WTC11 (cell line): ENCODE data around the gene FEM1B. TPM values are rescaled to one million over a fixed set of nuclear protein-coding genes. Genes with fewer than 3 reads are reported as not detected.

Experiments used
- ATF3 ChIP-seq: sonication (generic); formaldehyde crosslinking; conservative IDR thresholded peaks from 2 replicates; pipeline ENCODE4 v1.8.1; 2022; ENCODE audit warnings: mild to moderate bottlenecking, missing genetic modification reagents
- CREB1 ChIP-seq: sonication (generic); formaldehyde crosslinking; IDR thresholded peaks from 2 replicates; pipeline ENCODE4 v1.8.0; 2023; ENCODE audit warnings: mild to moderate bottlenecking, missing genetic modification reagents
- CREM ChIP-seq: sonication (generic); formaldehyde crosslinking; IDR thresholded peaks from 2 replicates; pipeline ENCODE4 v1.8.1; 2022; ENCODE audit warnings: mild to moderate bottlenecking, missing genetic modification reagents, moderate library complexity
- E2F4 ChIP-seq: sonication (generic); formaldehyde crosslinking; IDR thresholded peaks from 2 replicates; pipeline ENCODE4 v1.8.1; 2022; ENCODE audit warnings: low read depth, mild to moderate bottlenecking, moderate library complexity, missing genetic modification reagents, borderline replicate concordance
- FOXK1 ChIP-seq: sonication (generic); formaldehyde crosslinking; IDR thresholded peaks from 2 replicates; pipeline ENCODE4 v1.8.0; 2022; ENCODE audit warnings: mild to moderate bottlenecking, moderate library complexity, missing genetic modification reagents
- FOXP1 ChIP-seq: sonication (generic); formaldehyde crosslinking; IDR thresholded peaks from 2 replicates; pipeline ENCODE4 v1.8.0; 2022; ENCODE audit warnings: missing genetic modification reagents, mild to moderate bottlenecking, moderate library complexity, borderline replicate concordance
- GABPB1 ChIP-seq: sonication (generic); formaldehyde crosslinking; IDR thresholded peaks from 2 replicates; pipeline ENCODE4 v1.8.1; 2023; ENCODE audit warnings: mild to moderate bottlenecking, missing genetic modification reagents
- GRHL2 ChIP-seq: fragments of 250-450 bp; sonication (Bioruptor Pico); IDR thresholded peaks from 2 replicates; pipeline ENCODE4 v1.8.0; 2022; ENCODE audit warnings: mild to moderate bottlenecking, moderate library complexity; ENCODE audit not compliant: insufficient replicate concordance, severe bottlenecking
- KAT7 ChIP-seq: sonication (generic); formaldehyde crosslinking; IDR thresholded peaks from 2 replicates; pipeline ENCODE4 v1.8.1; 2023; ENCODE audit warnings: missing genetic modification reagents, mild to moderate bottlenecking, borderline replicate concordance
- MAX ChIP-seq: sonication (generic); formaldehyde crosslinking; IDR thresholded peaks from 2 replicates; pipeline ENCODE4 v1.8.0; 2022; ENCODE audit warnings: mild to moderate bottlenecking, missing genetic modification reagents
- MYBL2 ChIP-seq: sonication (generic); formaldehyde crosslinking; IDR thresholded peaks from 2 replicates; pipeline ENCODE4 v1.8.1; 2023; ENCODE audit warnings: mild to moderate bottlenecking, moderate library complexity, missing genetic modification reagents
- NFATC4 ChIP-seq: fragments of 250-450 bp; sonication (Bioruptor Pico); IDR thresholded peaks from 2 replicates; pipeline ENCODE4 v1.9.0; 2021; ENCODE audit warnings: mild to moderate bottlenecking
- NR1H2 ChIP-seq: sonication (generic); formaldehyde crosslinking; IDR thresholded peaks from 2 replicates; pipeline ENCODE4 v1.9.0; 2021; ENCODE audit warnings: mild to moderate bottlenecking, moderate library complexity, missing genetic modification reagents
- PREB ChIP-seq: sonication (generic); formaldehyde crosslinking; IDR thresholded peaks from 2 replicates; pipeline ENCODE4 v1.8.1; 2022; ENCODE audit warnings: mild to moderate bottlenecking, missing genetic modification reagents, moderate library complexity, borderline replicate concordance
- RELA ChIP-seq: sonication (generic); formaldehyde crosslinking; IDR thresholded peaks from 2 replicates; pipeline ENCODE4 v1.8.1; 2022; ENCODE audit warnings: missing genetic modification reagents, mild to moderate bottlenecking, borderline replicate concordance
- SP1 ChIP-seq: sonication (generic); formaldehyde crosslinking; conservative IDR thresholded peaks from 2 replicates; pipeline ENCODE4 v1.8.1; 2022; ENCODE audit warnings: missing genetic modification reagents
- TEAD4 ChIP-seq: sonication (generic); formaldehyde crosslinking; IDR thresholded peaks from 2 replicates; pipeline ENCODE4 v1.8.0; 2022; ENCODE audit warnings: mild to moderate bottlenecking, missing genetic modification reagents
- USF1 ChIP-seq: sonication (generic); formaldehyde crosslinking; IDR thresholded peaks from 2 replicates; pipeline ENCODE4 v1.8.0; 2022; ENCODE audit warnings: mild to moderate bottlenecking, missing genetic modification reagents
- ZBTB21 ChIP-seq: sonication (generic); formaldehyde crosslinking; IDR thresholded peaks from 2 replicates; pipeline ENCODE4 v1.8.1; 2023; ENCODE audit warnings: mild to moderate bottlenecking, missing genetic modification reagents, borderline replicate concordance
- ZNF219 ChIP-seq: sonication (generic); formaldehyde crosslinking; IDR thresholded peaks from 2 replicates; pipeline ENCODE4 v1.8.0; 2023; ENCODE audit warnings: missing genetic modification reagents, mild to moderate bottlenecking, borderline replicate concordance
- total RNA-seq: library from RNA; stranded (reverse); gene quantifications from 3 replicates; pipeline ENCODE4 v1.2.3, GENCODE V29; 2021
- TF ChIP-seq, protein P1 (sequence below): sonication (generic); formaldehyde crosslinking; IDR thresholded peaks from 2 replicates; pipeline ENCODE4 v1.8.1; 2023; ENCODE audit warnings: mild to moderate bottlenecking, moderate library complexity, missing genetic modification reagents
- TF ChIP-seq, protein P2 (sequence below): sonication (generic); formaldehyde crosslinking; IDR thresholded peaks from 2 replicates; pipeline ENCODE4 v1.8.0; 2023; ENCODE audit warnings: missing genetic modification reagents
- TF ChIP-seq, protein P3 (sequence below): fragments of 250-450 bp; sonication (Bioruptor Pico); IDR thresholded peaks from 2 replicates; pipeline ENCODE4 v1.9.0; 2021; ENCODE audit warnings: mild to moderate bottlenecking, borderline replicate concordance
- TF ChIP-seq, protein P4 (sequence below): sonication (generic); formaldehyde crosslinking; IDR thresholded peaks from 2 replicates; pipeline ENCODE4 v1.8.1; 2022; ENCODE audit warnings: low read depth, missing genetic modification reagents, borderline replicate concordance

The FEM1B gene
- total RNA-seq, 1 experiment from 2014 or later, result 64.8 TPM

- TF ChIP-seq NFATC4 (CRISPR knock-in tag) (peak; percentile 83; the same call in 1 of the 2 replicates), ATF3 (CRISPR knock-in tag) (no peak), ZNF219 (CRISPR knock-in tag) (no peak), KAT7 (CRISPR knock-in tag) (no peak; the same call in 1 of the 2 replicates), CREM (CRISPR knock-in tag) (peak; percentile 55; the same call in 1 of the 2 replicates), ZBTB21 (CRISPR knock-in tag) (peak; percentile 93; the same call in 1 of the 2 replicates), MAX (CRISPR knock-in tag) (peak; percentile 98), PREB (no peak), TEAD4 (CRISPR knock-in tag) (no peak), GABPB1 (peak; percentile 42; the same call in 1 of the 2 replicates), USF1 (peak; percentile 57; the same call in 1 of the 2 replicates), GRHL2 (CRISPR knock-in tag) (no peak), E2F4 (CRISPR knock-in tag) (no peak), MYBL2 (CRISPR knock-in tag) (peak; percentile 64; the same call in 1 of the 2 replicates), RELA (CRISPR knock-in tag) (0 out of 2 replicates have a peak, but pooled peaks have one; percentile 54), CREB1 (CRISPR knock-in tag) (peak; percentile 91), NR1H2 (CRISPR knock-in tag) (no peak), SP1 (CRISPR knock-in tag) (peak; percentile 85), FOXK1 (CRISPR knock-in tag) (peak; percentile 93), FOXP1 (peak; percentile 93; the same call in 1 of the 2 replicates)
- TF ChIP-seq, protein P1, sequence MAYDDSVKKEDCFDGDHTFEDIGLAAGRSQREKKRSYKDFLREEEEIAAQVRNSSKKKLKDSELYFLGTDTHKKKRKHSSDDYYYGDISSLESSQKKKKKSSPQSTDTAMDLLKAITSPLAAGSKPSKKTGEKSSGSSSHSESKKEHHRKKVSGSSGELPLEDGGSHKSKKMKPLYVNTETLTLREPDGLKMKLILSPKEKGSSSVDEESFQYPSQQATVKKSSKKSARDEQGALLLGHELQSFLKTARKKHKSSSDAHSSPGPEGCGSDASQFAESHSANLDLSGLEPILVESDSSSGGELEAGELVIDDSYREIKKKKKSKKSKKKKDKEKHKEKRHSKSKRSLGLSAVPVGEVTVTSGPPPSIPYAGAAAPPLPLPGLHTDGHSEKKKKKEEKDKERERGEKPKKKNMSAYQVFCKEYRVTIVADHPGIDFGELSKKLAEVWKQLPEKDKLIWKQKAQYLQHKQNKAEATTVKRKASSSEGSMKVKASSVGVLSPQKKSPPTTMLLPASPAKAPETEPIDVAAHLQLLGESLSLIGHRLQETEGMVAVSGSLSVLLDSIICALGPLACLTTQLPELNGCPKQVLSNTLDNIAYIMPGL (CRISPR knock-in tag), result peak; percentile 93
- TF ChIP-seq, protein P2, sequence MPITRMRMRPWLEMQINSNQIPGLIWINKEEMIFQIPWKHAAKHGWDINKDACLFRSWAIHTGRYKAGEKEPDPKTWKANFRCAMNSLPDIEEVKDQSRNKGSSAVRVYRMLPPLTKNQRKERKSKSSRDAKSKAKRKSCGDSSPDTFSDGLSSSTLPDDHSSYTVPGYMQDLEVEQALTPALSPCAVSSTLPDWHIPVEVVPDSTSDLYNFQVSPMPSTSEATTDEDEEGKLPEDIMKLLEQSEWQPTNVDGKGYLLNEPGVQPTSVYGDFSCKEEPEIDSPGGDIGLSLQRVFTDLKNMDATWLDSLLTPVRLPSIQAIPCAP (CRISPR knock-in tag), result no peak; the same call in 1 of the 2 replicates
- TF ChIP-seq, protein P3, sequence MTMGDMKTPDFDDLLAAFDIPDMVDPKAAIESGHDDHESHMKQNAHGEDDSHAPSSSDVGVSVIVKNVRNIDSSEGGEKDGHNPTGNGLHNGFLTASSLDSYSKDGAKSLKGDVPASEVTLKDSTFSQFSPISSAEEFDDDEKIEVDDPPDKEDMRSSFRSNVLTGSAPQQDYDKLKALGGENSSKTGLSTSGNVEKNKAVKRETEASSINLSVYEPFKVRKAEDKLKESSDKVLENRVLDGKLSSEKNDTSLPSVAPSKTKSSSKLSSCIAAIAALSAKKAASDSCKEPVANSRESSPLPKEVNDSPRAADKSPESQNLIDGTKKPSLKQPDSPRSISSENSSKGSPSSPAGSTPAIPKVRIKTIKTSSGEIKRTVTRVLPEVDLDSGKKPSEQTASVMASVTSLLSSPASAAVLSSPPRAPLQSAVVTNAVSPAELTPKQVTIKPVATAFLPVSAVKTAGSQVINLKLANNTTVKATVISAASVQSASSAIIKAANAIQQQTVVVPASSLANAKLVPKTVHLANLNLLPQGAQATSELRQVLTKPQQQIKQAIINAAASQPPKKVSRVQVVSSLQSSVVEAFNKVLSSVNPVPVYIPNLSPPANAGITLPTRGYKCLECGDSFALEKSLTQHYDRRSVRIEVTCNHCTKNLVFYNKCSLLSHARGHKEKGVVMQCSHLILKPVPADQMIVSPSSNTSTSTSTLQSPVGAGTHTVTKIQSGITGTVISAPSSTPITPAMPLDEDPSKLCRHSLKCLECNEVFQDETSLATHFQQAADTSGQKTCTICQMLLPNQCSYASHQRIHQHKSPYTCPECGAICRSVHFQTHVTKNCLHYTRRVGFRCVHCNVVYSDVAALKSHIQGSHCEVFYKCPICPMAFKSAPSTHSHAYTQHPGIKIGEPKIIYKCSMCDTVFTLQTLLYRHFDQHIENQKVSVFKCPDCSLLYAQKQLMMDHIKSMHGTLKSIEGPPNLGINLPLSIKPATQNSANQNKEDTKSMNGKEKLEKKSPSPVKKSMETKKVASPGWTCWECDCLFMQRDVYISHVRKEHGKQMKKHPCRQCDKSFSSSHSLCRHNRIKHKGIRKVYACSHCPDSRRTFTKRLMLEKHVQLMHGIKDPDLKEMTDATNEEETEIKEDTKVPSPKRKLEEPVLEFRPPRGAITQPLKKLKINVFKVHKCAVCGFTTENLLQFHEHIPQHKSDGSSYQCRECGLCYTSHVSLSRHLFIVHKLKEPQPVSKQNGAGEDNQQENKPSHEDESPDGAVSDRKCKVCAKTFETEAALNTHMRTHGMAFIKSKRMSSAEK (CRISPR knock-in tag), result no peak; the same call in 1 of the 2 replicates
- TF ChIP-seq, protein P4, sequence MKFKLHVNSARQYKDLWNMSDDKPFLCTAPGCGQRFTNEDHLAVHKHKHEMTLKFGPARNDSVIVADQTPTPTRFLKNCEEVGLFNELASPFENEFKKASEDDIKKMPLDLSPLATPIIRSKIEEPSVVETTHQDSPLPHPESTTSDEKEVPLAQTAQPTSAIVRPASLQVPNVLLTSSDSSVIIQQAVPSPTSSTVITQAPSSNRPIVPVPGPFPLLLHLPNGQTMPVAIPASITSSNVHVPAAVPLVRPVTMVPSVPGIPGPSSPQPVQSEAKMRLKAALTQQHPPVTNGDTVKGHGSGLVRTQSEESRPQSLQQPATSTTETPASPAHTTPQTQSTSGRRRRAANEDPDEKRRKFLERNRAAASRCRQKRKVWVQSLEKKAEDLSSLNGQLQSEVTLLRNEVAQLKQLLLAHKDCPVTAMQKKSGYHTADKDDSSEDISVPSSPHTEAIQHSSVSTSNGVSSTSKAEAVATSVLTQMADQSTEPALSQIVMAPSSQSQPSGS, result no peak
Observed at GRCh38 chr15:68256675-68257450, 20.7 kb upstream of the FEM1B start (continued).
